Loucy (cell line): ENCODE results near the gene IL36RN.

ENCODE experiments used
- EZH2phosphoT487 ChIP-seq: fragments of 200-600 bp; IDR thresholded peaks from 2 replicates; pipeline ENCODE4 v1.6.1; 2018; ENCODE audit warnings: antibody characterized with exemption, mild to moderate bottlenecking, moderate library complexity, borderline replicate concordance
- TF ChIP-seq, protein P1 (sequence below): fragments of 200-600 bp; sonication (generic); conservative IDR thresholded peaks from 2 replicates; pipeline ENCODE4 v1.5.1; 2014; ENCODE audit warnings: mild to moderate bottlenecking, antibody characterized with exemption, low read length

DNA sequence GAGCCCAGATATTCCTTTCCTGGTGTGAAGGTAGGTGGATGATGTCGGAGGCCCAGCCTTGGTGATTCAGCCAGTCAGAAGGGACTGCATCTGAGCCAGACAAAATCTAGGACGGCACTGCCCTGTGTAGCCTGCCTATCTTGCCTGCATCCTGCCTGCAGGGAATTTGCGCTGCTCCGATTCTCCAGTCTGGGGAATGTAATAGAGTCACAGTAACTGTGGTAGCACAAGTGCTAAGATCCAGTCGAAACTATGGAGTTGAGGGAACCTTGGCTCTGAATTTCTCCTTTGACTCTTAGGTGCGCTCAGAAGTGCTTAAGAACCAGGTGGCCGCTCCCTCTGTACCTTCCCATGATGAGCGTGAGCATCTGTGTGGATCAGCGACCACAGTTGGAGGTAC is 22.2 kb upstream of the IL36RN start:
- TF ChIP-seq, protein P1, sequence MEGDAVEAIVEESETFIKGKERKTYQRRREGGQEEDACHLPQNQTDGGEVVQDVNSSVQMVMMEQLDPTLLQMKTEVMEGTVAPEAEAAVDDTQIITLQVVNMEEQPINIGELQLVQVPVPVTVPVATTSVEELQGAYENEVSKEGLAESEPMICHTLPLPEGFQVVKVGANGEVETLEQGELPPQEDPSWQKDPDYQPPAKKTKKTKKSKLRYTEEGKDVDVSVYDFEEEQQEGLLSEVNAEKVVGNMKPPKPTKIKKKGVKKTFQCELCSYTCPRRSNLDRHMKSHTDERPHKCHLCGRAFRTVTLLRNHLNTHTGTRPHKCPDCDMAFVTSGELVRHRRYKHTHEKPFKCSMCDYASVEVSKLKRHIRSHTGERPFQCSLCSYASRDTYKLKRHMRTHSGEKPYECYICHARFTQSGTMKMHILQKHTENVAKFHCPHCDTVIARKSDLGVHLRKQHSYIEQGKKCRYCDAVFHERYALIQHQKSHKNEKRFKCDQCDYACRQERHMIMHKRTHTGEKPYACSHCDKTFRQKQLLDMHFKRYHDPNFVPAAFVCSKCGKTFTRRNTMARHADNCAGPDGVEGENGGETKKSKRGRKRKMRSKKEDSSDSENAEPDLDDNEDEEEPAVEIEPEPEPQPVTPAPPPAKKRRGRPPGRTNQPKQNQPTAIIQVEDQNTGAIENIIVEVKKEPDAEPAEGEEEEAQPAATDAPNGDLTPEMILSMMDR = no peak
- no peak for TF ChIP-seq EZH2phosphoT487
